Panc1 (cell line): ENCODE measurements around the gene ANO8. TPM values are rescaled to one million over a fixed set of nuclear protein-coding genes. Genes with fewer than 3 reads are reported as not detected.

Experiments
- ATAC-seq: fragments of 200-7000 bp; cut with Tn5 transposase; 2 replicates; pipeline ENCODE4 v1.9.1; 2020; ENCODE audit warnings: mild to moderate bottlenecking, moderate library complexity
- BruUV-seq: library from RNA; stranded (reverse); fragments of 400-500 nt; replicated peaks from 2 replicates; lab custom pipeline; 2021; lab: Mats Ljungman, UMichigan
- CTCF ChIA-PET: fragments of 300-600 bp; sonication (Branson Sonifier 250); formaldehyde crosslinking; loops from one replicate; lab custom pipeline; 2022; ENCODE audit warnings: antibody characterized with exemption; lab: Charles Lee
- POLR2A ChIA-PET: fragments of 300-600 bp; sonication (Branson Sonifier 250); formaldehyde crosslinking; loops from one replicate; lab custom pipeline; 2022; ENCODE audit warnings: antibody characterized with exemption; lab: Charles Lee
- DNase-seq: peaks from one replicate; pipeline ENCODE4 v3.0.0-alpha.2; 2010; ENCODE audit warnings: low read depth, low spot score
- H3K27ac ChIP-seq: 2 replicates; pipeline ENCODE4 v1.5.1; 2011; ENCODE audit warnings: mild to moderate bottlenecking, low read length, inconsistent platforms
- H3K27me3 ChIP-seq: fragments of 200-500 bp; sonication (Bioruptor generic); 2 replicates; pipeline ENCODE4 v1.6.0; 2014; ENCODE audit warnings: low read length, inconsistent platforms; ENCODE audit not compliant: control insufficient read depth, insufficient read depth
- H3K36me3 ChIP-seq: fragments of 200-500 bp; sonication (Bioruptor generic); 2 replicates; pipeline ENCODE4 v1.5.1; 2014; ENCODE audit warnings: inconsistent platforms, mild to moderate bottlenecking, low read length, moderate library complexity; ENCODE audit not compliant: control insufficient read depth, insufficient read depth
- H3K4me1 ChIP-seq: 2 replicates; pipeline ENCODE4 v1.5.1; 2011; ENCODE audit warnings: inconsistent platforms, mild to moderate bottlenecking, low read length, moderate library complexity; ENCODE audit not compliant: control insufficient read depth, insufficient read depth
- H3K4me3 ChIP-seq, 2 experiments: 2 replicates each; pipeline ENCODE4 v1.5.1; 2011 to 2012; ENCODE audit warnings: low read depth in 2 of 2, low read length in 2 of 2, mild to moderate bottlenecking in 2 of 2, inconsistent platforms in 1 of 2, moderate library complexity in 1 of 2
- H3K9me3 ChIP-seq: fragments of 200-500 bp; sonication (Bioruptor generic); 2 replicates; pipeline ENCODE4 v1.5.1; 2014; ENCODE audit warnings: low read depth, mild to moderate bottlenecking, inconsistent platforms, low read length, moderate library complexity; ENCODE audit not compliant: control insufficient read depth, insufficient read depth
- POLR2AphosphoS5 ChIP-seq: IDR thresholded peaks from 2 replicates; pipeline ENCODE4 v1.6.1; 2012; ENCODE audit warnings: mild to moderate bottlenecking, low read depth, low read length, moderate library complexity
- SIN3A ChIP-seq: IDR thresholded peaks from 2 replicates; pipeline ENCODE4 v1.6.1; 2012; ENCODE audit warnings: low read depth, mild to moderate bottlenecking, low read length, moderate library complexity, borderline replicate concordance; ENCODE audit not compliant: insufficient read depth
- TCF7L2 ChIP-seq: IDR thresholded peaks from 2 replicates; pipeline ENCODE4 v1.6.1; 2011; ENCODE audit warnings: mild to moderate bottlenecking, low read depth, low read length, inconsistent platforms
- in situ Hi-C: cut with HindIII; loops from 2 replicates; pipeline ENCODE4 v1.10.0; 2016; ENCODE audit warnings: low sequenced_read_pairs, low pct_unique_long_range_greater_than_20kb
- intact Hi-C: fragments of 100-400 bp; cut with micrococcal nuclease; formaldehyde crosslinking; loops from one replicate; pipeline ENCODE4 v1.10.0; 2022; ENCODE audit not compliant: unreplicated experiment
- total RNA-seq: library from RNA; stranded (reverse); gene quantifications from one replicate; pipeline ENCODE4 v1.2.1, GENCODE V29; 2021; ENCODE audit not compliant: unreplicated experiment
- TF ChIP-seq, protein P1 (sequence below), 2 experiments: IDR thresholded peaks; 2 replicates each; pipeline ENCODE4 v1.6.1; 2011 to 2012; ENCODE audit warnings: low read depth in 2 of 2, control low read depth in 1 of 2, low read length in 1 of 2, mild to moderate bottlenecking in 1 of 2, moderate library complexity in 1 of 2; ENCODE audit not compliant: insufficient read depth in 1 of 2
- TF ChIP-seq, protein P2 (sequence below): fragments of 450-650 bp; IDR thresholded peaks from 2 replicates; pipeline ENCODE4 v1.5.1; 2017; ENCODE audit warnings: mild to moderate bottlenecking

Gene ANO8
- total RNA-seq, 1 experiment from 2014 or later = 13.5 TPM

DNA sequence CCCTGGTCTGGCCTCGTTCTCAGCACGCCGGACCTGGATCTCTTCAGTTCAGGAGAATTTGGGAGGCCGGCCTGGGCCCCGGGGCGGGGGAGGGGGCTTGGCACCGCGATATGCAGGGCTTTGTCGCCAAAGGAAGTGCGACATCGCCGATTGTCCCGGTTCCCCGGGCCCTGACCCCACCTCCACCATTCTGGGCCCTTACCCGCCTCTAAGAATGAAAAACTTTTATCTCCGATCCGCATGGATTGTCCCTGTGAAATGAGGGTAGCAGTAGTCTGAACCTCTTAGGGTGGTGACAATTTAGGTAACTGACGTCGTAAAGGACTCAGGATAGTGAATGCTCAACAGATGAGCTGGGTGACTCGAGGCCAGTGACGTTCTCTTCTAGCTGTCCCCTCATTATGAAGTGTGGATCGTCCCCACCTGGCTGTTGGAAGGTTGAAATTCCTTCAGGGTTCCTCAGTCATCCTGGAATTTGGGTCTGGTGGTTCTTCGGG is 24.6 kb downstream of the ANO8 start:
- H3K9me3 ChIP-seq = no peaks in the 10 kb centered on the region
- CTCF ChIA-PET = interaction anchor here (0.5 to 0.6 kb wide), 2 partner anchors 16 to 650 kb away, joined by 3 to 4 read pairs; no protein-coding TSS in a partner anchor
- H3K27ac ChIP-seq = peak overlapping the region; percentile 92
- no peak for ATAC-seq
- peak overlapping the region; percentile 81 to 91 for H3K4me3 ChIP-seq
- H3K4me1 ChIP-seq = peaks cover 29% of the 10 kb centered on the region
- BruUV-seq = no TSS peak
- DNase-seq = no peak
- peaks cover 7% of the 10 kb centered on the region for H3K36me3 ChIP-seq
- intact Hi-C loops (loop anchor here (10.0 kb wide), 1 partner anchor 1085 kb away; the partner anchor contains the start of gene LRRC25), in situ Hi-C loops (no loop called here)
- TF ChIP-seq SIN3A = peak; percentile 23; the same call in 1 of the 2 replicates
- no peak for TF ChIP-seq POLR2AphosphoS5
- POLR2A ChIA-PET = no interaction called here
- no peaks in the 10 kb centered on the region for H3K27me3 ChIP-seq

DNA sequence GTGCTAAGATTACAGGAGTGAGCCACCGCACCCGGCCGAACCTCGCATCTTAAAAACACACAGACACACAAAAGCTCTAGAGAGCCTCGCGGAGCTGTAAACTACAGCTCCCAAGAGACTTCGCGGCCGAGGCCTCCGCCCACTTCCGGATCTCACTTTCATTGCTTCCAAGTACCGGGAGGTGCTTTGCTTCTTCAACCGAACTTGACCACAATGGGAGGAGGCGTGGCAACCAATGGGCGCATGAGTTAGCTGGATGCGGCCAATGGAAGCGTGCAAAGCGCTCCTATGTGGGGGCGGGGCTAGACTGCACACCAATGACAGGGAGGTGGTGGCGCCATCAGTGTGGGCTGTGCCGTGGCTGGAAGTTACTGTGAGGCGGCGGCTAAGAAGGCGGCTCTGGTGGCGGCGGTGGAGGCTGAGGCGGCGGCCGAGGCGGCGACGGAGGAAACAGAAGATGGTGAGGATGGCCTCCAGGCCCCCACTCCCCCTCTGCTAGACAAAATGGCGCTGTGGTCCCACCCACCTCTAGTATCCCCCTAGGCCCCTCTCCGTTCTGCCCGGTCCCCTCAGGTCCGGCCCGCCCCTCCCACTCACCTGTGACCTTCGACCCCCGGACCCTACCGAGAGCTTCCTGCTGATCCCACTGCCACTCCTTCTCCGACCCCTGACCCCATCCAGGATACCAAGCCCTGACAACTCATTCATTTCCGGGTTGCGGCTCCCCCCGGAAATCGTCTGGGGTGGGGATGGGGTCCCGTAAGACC is 25.3 kb downstream of the ANO8 start, which contains the start of gene DDA1:
DDA1 (plus strand) TSS at position 366 of the 767 bp plus-strand sequence; CDS start at position 458, 92 bp downstream.
- POLR2A ChIA-PET = interaction anchor here (0.6 kb wide), 1 partner anchor 122 kb away, joined by 4 read pairs; no protein-coding TSS in a partner anchor
- Histone ChIP-seq H3K36me3 (peaks cover 7% of the 10 kb centered on the region), H3K27me3 (no peaks in the 10 kb centered on the region), H3K4me3 (peak within 1 kb of the TSS; percentile 81 to 91), H3K4me1 (peaks cover 35% of the 10 kb centered on the region), H3K9me3 (no peaks in the 10 kb centered on the region), H3K27ac (peak within 1 kb of the TSS; percentile 92)
- in situ Hi-C loops (no loop called here), intact Hi-C loops (loop anchor here (10.0 kb wide), 1 partner anchor 1085 kb away; the partner anchor contains the start of gene LRRC25)
- TSS peak; percentile 76 for BruUV-seq
- TF ChIP-seq TCF7L2 (0 out of 2 replicates have a peak, but pooled peaks have one; percentile 47), POLR2AphosphoS5 (peak; percentile 60), SIN3A (peak; percentile 52; the same call in 1 of the 2 replicates)
- TF ChIP-seq, protein P1, sequence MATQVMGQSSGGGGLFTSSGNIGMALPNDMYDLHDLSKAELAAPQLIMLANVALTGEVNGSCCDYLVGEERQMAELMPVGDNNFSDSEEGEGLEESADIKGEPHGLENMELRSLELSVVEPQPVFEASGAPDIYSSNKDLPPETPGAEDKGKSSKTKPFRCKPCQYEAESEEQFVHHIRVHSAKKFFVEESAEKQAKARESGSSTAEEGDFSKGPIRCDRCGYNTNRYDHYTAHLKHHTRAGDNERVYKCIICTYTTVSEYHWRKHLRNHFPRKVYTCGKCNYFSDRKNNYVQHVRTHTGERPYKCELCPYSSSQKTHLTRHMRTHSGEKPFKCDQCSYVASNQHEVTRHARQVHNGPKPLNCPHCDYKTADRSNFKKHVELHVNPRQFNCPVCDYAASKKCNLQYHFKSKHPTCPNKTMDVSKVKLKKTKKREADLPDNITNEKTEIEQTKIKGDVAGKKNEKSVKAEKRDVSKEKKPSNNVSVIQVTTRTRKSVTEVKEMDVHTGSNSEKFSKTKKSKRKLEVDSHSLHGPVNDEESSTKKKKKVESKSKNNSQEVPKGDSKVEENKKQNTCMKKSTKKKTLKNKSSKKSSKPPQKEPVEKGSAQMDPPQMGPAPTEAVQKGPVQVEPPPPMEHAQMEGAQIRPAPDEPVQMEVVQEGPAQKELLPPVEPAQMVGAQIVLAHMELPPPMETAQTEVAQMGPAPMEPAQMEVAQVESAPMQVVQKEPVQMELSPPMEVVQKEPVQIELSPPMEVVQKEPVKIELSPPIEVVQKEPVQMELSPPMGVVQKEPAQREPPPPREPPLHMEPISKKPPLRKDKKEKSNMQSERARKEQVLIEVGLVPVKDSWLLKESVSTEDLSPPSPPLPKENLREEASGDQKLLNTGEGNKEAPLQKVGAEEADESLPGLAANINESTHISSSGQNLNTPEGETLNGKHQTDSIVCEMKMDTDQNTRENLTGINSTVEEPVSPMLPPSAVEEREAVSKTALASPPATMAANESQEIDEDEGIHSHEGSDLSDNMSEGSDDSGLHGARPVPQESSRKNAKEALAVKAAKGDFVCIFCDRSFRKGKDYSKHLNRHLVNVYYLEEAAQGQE (IDR thresholded peaks at IDR 0.05; ENCODE audit: insufficient read depth in 1 of 2, low read depth in 2 of 2, low read length in 1 of 2) = no peak
- TF ChIP-seq, protein P2, sequence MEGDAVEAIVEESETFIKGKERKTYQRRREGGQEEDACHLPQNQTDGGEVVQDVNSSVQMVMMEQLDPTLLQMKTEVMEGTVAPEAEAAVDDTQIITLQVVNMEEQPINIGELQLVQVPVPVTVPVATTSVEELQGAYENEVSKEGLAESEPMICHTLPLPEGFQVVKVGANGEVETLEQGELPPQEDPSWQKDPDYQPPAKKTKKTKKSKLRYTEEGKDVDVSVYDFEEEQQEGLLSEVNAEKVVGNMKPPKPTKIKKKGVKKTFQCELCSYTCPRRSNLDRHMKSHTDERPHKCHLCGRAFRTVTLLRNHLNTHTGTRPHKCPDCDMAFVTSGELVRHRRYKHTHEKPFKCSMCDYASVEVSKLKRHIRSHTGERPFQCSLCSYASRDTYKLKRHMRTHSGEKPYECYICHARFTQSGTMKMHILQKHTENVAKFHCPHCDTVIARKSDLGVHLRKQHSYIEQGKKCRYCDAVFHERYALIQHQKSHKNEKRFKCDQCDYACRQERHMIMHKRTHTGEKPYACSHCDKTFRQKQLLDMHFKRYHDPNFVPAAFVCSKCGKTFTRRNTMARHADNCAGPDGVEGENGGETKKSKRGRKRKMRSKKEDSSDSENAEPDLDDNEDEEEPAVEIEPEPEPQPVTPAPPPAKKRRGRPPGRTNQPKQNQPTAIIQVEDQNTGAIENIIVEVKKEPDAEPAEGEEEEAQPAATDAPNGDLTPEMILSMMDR = no peak
- CTCF ChIA-PET = interaction anchor here (0.5 to 0.8 kb wide), 2 partner anchors 28 to 34 kb away, joined by 4 to 11 read pairs; partner anchors contain the start of gene ANKLE1
- ATAC-seq = peak; percentile 86
- peak; percentile 98 for DNase-seq
